H1 (cell line): ENCODE data around the gene PTPRT. TPM values are rescaled to one million over a fixed set of nuclear protein-coding genes. Genes with fewer than 3 reads are reported as not detected.

ENCODE experiments used
- CTCF ChIA-PET: fragments of 300-600 bp; sonication (Branson Sonifier 250); formaldehyde crosslinking; loops from one replicate; lab custom pipeline; 2021; ENCODE audit not compliant: partially characterized antibody; lab: Charles Lee
- POLR2A ChIA-PET: fragments of 300-600 bp; sonication (Branson Sonifier 250); formaldehyde crosslinking; loops from one replicate; lab custom pipeline; 2021; ENCODE audit warnings: inconsistent platforms; ENCODE audit not compliant: partially characterized antibody; lab: Charles Lee
- DNase-seq, 2 experiments: peaks; one replicate each; pipeline versions ENCODE4 v3.0.0 to v3.0.0-alpha.2; 2010 to 2022; ENCODE audit warnings: low spot score in 2 of 2, low read depth in 1 of 2, mixed read lengths in 1 of 2
- FAIRE-seq: peaks from 2 replicates; lab custom pipeline; 2011; peaks lifted over from hg19 to GRCh38; lab: Jason Lieb, UNC
- H2AFZ ChIP-seq: 2 replicates; pipeline ENCODE4 v1.8.1; 2012; ENCODE audit warnings: low read length, inconsistent platforms
- H2AK5ac ChIP-seq: 2 replicates; pipeline ENCODE4 v1.6.1; 2013; ENCODE audit warnings: low read depth, low read length
- H2BK120ac ChIP-seq: replicated peaks from 2 replicates; pipeline ENCODE3; 2013; ENCODE audit warnings: low read depth, low read length, inconsistent platforms
- H2BK12ac ChIP-seq: 2 replicates; pipeline ENCODE4 v1.6.1; 2013; ENCODE audit warnings: low read depth, low read length
- H2BK15ac ChIP-seq: 2 replicates; pipeline ENCODE4 v1.6.1; 2013; ENCODE audit warnings: low read length
- H2BK20ac ChIP-seq: 2 replicates; pipeline ENCODE4 v1.6.1; 2013; ENCODE audit warnings: low read length
- H2BK5ac ChIP-seq: 2 replicates; pipeline ENCODE4 v1.6.1; 2013; ENCODE audit warnings: low read depth, low read length
- H3K14ac ChIP-seq: 2 replicates; pipeline ENCODE4 v1.6.1; 2013; ENCODE audit warnings: inconsistent platforms; ENCODE audit not compliant: insufficient read length
- H3K18ac ChIP-seq: 2 replicates; pipeline ENCODE4 v1.6.1; 2013; ENCODE audit warnings: low read length; ENCODE audit errors: extremely low read depth
- H3K23ac ChIP-seq: 2 replicates; pipeline ENCODE4 v1.6.1; 2013; ENCODE audit warnings: inconsistent platforms; ENCODE audit not compliant: insufficient read length
- H3K23me2 ChIP-seq: 2 replicates; pipeline ENCODE4 v1.6.1; 2013; ENCODE audit warnings: low read depth, low read length
- H3K27ac ChIP-seq: 2 replicates; pipeline ENCODE4 v1.6.1; 2011; ENCODE audit warnings: low read depth, low read length, inconsistent platforms
- H3K27me3 ChIP-seq, 4 experiments: replicated peaks in 1 of 4; 1 replicate in 1 of 4; 2 replicates in 3 of 4; pipeline versions ENCODE4 v1.6.1 to v1.8.1; 2011 to 2013; ENCODE audit warnings: low read length in 3 of 4, mild to moderate bottlenecking in 3 of 4, inconsistent platforms in 2 of 4, mixed read lengths in 2 of 4, moderate library complexity in 1 of 4; ENCODE audit not compliant: control insufficient read depth in 3 of 4, insufficient read depth in 3 of 4; ENCODE audit errors: extremely low read depth in 1 of 4
- H3K36me3 ChIP-seq, 4 experiments: 2 replicates each; pipeline versions ENCODE4 v1.6.1 to v1.8.1; 2011 to 2013; ENCODE audit warnings: mild to moderate bottlenecking in 4 of 4, low read length in 3 of 4, moderate library complexity in 2 of 4, control low read depth in 1 of 4, inconsistent platforms in 1 of 4; ENCODE audit not compliant: insufficient read depth in 4 of 4, control insufficient read depth in 2 of 4
- H3K4ac ChIP-seq: replicated peaks from 2 replicates; pipeline ENCODE3; 2013; ENCODE audit warnings: low read length, low read depth, mixed read lengths, inconsistent platforms; ENCODE audit not compliant: insufficient read length
- H3K4me1 ChIP-seq, 4 experiments: replicated peaks in 1 of 4; 1 replicate in 1 of 4; 2 replicates in 3 of 4; pipeline versions ENCODE4 v1.6.1 to v1.8.1; 2011 to 2013; ENCODE audit warnings: low read length in 3 of 4, inconsistent platforms in 2 of 4, mixed read lengths in 1 of 4; ENCODE audit not compliant: insufficient read depth in 4 of 4, control insufficient read depth in 3 of 4
- H3K4me2 ChIP-seq, 2 experiments: 2 replicates each; pipeline versions ENCODE4 v1.6.1 to v1.8.1; 2011 to 2013; ENCODE audit warnings: low read depth in 2 of 2, low read length in 2 of 2, control low read depth in 1 of 2, inconsistent platforms in 1 of 2, mild to moderate bottlenecking in 1 of 2; ENCODE audit not compliant: insufficient read depth in 1 of 2
- H3K4me3 ChIP-seq, 4 experiments: fragments of 200-600, 300-600 bp in 1 of 4; sonication (generic), shearing (Covaris generic), sonication (Bioruptor Twin) in 1 of 4; 2 replicates each; pipeline versions ENCODE4 v1.5.1 to v1.8.1; 2011 to 2016; ENCODE audit warnings: low read length in 4 of 4, low read depth in 3 of 4, control low read depth in 2 of 4, inconsistent platforms in 2 of 4, mild to moderate bottlenecking in 2 of 4, mixed read lengths in 1 of 4, moderate library complexity in 1 of 4; ENCODE audit not compliant: insufficient read depth in 2 of 4; ENCODE audit errors: extremely low read depth in 1 of 4
- H3K56ac ChIP-seq: replicated peaks from 2 replicates; pipeline ENCODE3; 2013; ENCODE audit warnings: low read depth, mild to moderate bottlenecking, mixed read lengths, low read length, inconsistent platforms; ENCODE audit not compliant: insufficient read length
- H3K79me1 ChIP-seq: 2 replicates; pipeline ENCODE4 v1.6.1; 2013; ENCODE audit warnings: low read depth, low read length, control low read depth
- H3K79me2 ChIP-seq, 2 experiments: 2 replicates each; pipeline versions ENCODE4 v1.6.1 to v1.8.1; 2012 to 2013; ENCODE audit warnings: low read length in 2 of 2, mild to moderate bottlenecking in 2 of 2, inconsistent platforms in 1 of 2; ENCODE audit not compliant: insufficient read depth in 2 of 2, control insufficient read depth in 1 of 2
- H3K9ac ChIP-seq, 4 experiments: replicated peaks in 1 of 4; 1 replicate in 1 of 4; 2 replicates in 3 of 4; pipeline versions ENCODE4 v1.6.1 to v1.8.1; 2011 to 2013; ENCODE audit warnings: low read depth in 3 of 4, low read length in 3 of 4, control low read depth in 2 of 4, mild to moderate bottlenecking in 2 of 4, moderate library complexity in 2 of 4, inconsistent platforms in 1 of 4; ENCODE audit errors: extremely low read depth in 1 of 4
- H3K9me3 ChIP-seq, 2 experiments: 2 replicates each; pipeline versions ENCODE4 v1.6.1 to v1.8.1; 2012 to 2013; ENCODE audit warnings: mild to moderate bottlenecking in 2 of 2, moderate library complexity in 2 of 2, control low read depth in 1 of 2, inconsistent platforms in 1 of 2, low read depth in 1 of 2, low read length in 1 of 2, mixed read lengths in 1 of 2; ENCODE audit not compliant: insufficient read depth in 2 of 2
- H4K20me1 ChIP-seq, 2 experiments: replicated peaks in 1 of 2; 2 replicates each; pipeline versions ENCODE3 to v1.8.1; 2011 to 2013; ENCODE audit warnings: inconsistent platforms in 2 of 2, low read length in 2 of 2, mild to moderate bottlenecking in 1 of 2; ENCODE audit not compliant: insufficient read depth in 2 of 2, control insufficient read depth in 1 of 2
- H4K5ac ChIP-seq: 2 replicates; pipeline ENCODE4 v1.6.1; 2013; ENCODE audit warnings: low read length, low read depth, mixed read lengths, inconsistent platforms; ENCODE audit not compliant: insufficient read length
- H4K8ac ChIP-seq: 2 replicates; pipeline ENCODE4 v1.8.0; 2013; ENCODE audit warnings: mild to moderate bottlenecking, moderate library complexity, low read length, inconsistent platforms; ENCODE audit not compliant: insufficient read depth; ENCODE audit errors: extremely low read depth
- H4K91ac ChIP-seq: replicated peaks from 2 replicates; pipeline ENCODE3; 2013; ENCODE audit warnings: low read length, mixed read lengths, inconsistent platforms; ENCODE audit not compliant: insufficient read length
- ASH2L ChIP-seq: fragments of 200-600, 300-600 bp; sonication (generic); IDR thresholded peaks from one replicate; pipeline ENCODE4 v1.7.1; 2017; ENCODE audit warnings: low read length
- BCL11A ChIP-seq, 2 experiments: IDR thresholded peaks; one replicate each; pipeline ENCODE4 v1.6.1; 2011; ENCODE audit warnings: low read depth in 2 of 2, low read length in 2 of 2, mild to moderate bottlenecking in 2 of 2
- CBX8 ChIP-seq: fragments of 300-800, 300-1000 bp; sonication (generic); IDR thresholded peaks from 2 replicates; pipeline ENCODE4 v1.7.1; 2016; ENCODE audit warnings: low read depth, low read length, borderline replicate concordance
- CHD2 ChIP-seq: IDR thresholded peaks from 2 replicates; pipeline ENCODE4 v1.6.1; 2012; ENCODE audit warnings: low read length, improper control_type of control experiment
- EGR1 ChIP-seq: IDR thresholded peaks from 2 replicates; pipeline ENCODE4 v1.6.1; 2011; ENCODE audit warnings: low read depth, low read length, borderline replicate concordance
- JUN ChIP-seq: IDR thresholded peaks from 2 replicates; pipeline ENCODE4 v1.6.1; 2011; ENCODE audit warnings: low read depth, mild to moderate bottlenecking, improper control_type of control experiment, low read length
- KDM5A ChIP-seq: fragments of 200-600 bp; IDR thresholded peaks from 2 replicates; pipeline ENCODE4 v1.7.1; 2012; ENCODE audit warnings: mild to moderate bottlenecking, low read length, inconsistent platforms, mixed read lengths
- MAX ChIP-seq: IDR thresholded peaks from 2 replicates; pipeline ENCODE4 v1.6.1; 2012; ENCODE audit warnings: inconsistent platforms
- PHF8 ChIP-seq: fragments of 200-600 bp; sonication (generic); conservative IDR thresholded peaks from 2 replicates; pipeline ENCODE4 v1.7.1; 2012; ENCODE audit warnings: low read depth, mild to moderate bottlenecking, inconsistent platforms, low read length, moderate library complexity
- SUZ12 ChIP-seq: fragments of 200-600 bp; sonication (generic); IDR thresholded peaks from 2 replicates; pipeline ENCODE4 v1.6.1; 2012; ENCODE audit warnings: mild to moderate bottlenecking, inconsistent platforms, low read length, moderate library complexity, mixed read lengths
- TAF7 ChIP-seq: optimal IDR thresholded peaks from 2 replicates; pipeline ENCODE3; 2011; ENCODE audit warnings: low read depth, mild to moderate bottlenecking, inconsistent platforms, low read length, moderate library complexity, borderline replicate concordance
- ZNF274 ChIP-seq: IDR thresholded peaks from 2 replicates; pipeline ENCODE4 v1.7.0; 2012; ENCODE audit warnings: low read length, borderline replicate concordance; ENCODE audit errors: extremely low read depth
- WGBS, 2 experiments: shearing (Covaris generic) in 1 of 2; methylation state at CpG; one replicate each; pipeline versions ENCODE4 v1.1.6 to v1.1.7; 2013 to 2015; ENCODE audit warnings: low lambda C conversion rate in 2 of 2, mixed read lengths in 2 of 2, inconsistent platforms in 1 of 2, low coverage in 1 of 2, missing lambda C conversion rate in 1 of 2; ENCODE audit not compliant: insufficient replicate concordance in 2 of 2, insufficient coverage in 1 of 2, insufficient read length in 1 of 2; ENCODE audit errors: extremely low coverage in 1 of 2, missing lambda C conversion rate in 1 of 2; 5-methylcytosine and 5-hydroxymethylcytosine counted together
- polyA plus RNA-seq, 7 experiments: library from polyadenylated mRNA; depleted of rRNA in 3 of 7; stranded (reverse) in 5 of 7; unstranded in 2 of 7; fragments of >200 nt in 5 of 7; fragments of 200-250 nt in 2 of 7; gene quantifications; 1 replicate in 5 of 7; 2 replicates in 1 of 7; 4 replicates in 1 of 7; pipeline versions ENCODE4 v1.2.1 to v1.2.3, GENCODE V29; 2011 to 2013; ENCODE audit warnings: missing spikeins in 2 of 7, mixed read lengths in 2 of 7
- total RNA-seq: library from RNA; stranded (reverse); fragmentation: NEBNext Ultra II Directional; extraction: Animal tissue kit (Norgen Biotek cat#: 25700); gene quantifications from 2 replicates; pipeline ENCODE4 v1.2.1, GENCODE V29; 2021

Gene PTPRT
- total and polyA plus RNA-seq, 2 of the 8 experiments (the other 6 are each of a cell fraction or from before 2014, with no cell fraction given), result 0.33 to 1.8 TPM

DNA sequence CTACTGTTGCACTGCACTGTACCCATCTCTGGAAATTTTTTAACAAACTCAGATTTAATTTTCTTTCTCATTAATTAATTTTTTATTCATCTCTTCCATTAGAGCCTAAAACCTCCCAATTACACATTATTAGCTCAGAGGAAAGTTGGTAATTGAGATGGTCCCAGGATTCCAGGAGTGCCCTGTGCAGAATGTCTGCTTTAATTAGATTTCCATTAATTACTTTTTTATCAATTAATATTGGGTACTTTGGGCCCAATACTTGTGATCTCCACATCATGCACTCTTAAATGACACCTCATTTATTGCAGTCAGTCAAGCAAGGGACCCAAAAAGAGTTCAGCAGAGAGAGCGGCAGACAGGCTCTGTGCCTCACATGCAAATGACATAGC, 232.0 kb downstream of the PTPRT start:
- FAIRE-seq (no peak), DNase-seq (no peak)
- Histone ChIP-seq H3K4me1 (peaks cover 0 to 3% (median 0%) of the 10 kb centered on the region in 4 experiments; a peak in 1 of 7 replicates), H2BK5ac (no peak overlapping the region), H3K9ac (no peak overlapping the region), H3K18ac (no peak overlapping the region), H3K36me3 (no peaks in the 10 kb centered on the region), H2AK5ac (no peak overlapping the region), H3K9me3 (peaks cover 3 to 7% of the 10 kb centered on the region in 2 experiments; a peak in 1 of 4 replicates), H3K4me3 (no peak overlapping the region), H3K23me2 (no peaks in the 10 kb centered on the region), H4K20me1 (no peaks in the 10 kb centered on the region), H2AFZ (no peak overlapping the region), H2BK120ac (no peak overlapping the region), H2BK12ac (no peak overlapping the region), H3K79me2 (no peaks in the 10 kb centered on the region), H3K27ac (no peak overlapping the region), H4K8ac (no peak overlapping the region), H4K5ac (no peak overlapping the region), H3K4ac (no peak overlapping the region), H3K14ac (no peak overlapping the region), H3K23ac (no peak overlapping the region), H2BK20ac (no peak overlapping the region), H4K91ac (no peak overlapping the region), H2BK15ac (no peak overlapping the region), H3K56ac (no peak overlapping the region), H3K4me2 (no peak overlapping the region), H3K27me3 (no peaks in the 10 kb centered on the region), H3K79me1 (no peaks in the 10 kb centered on the region)
- CTCF ChIA-PET, result no interaction called here
- POLR2A ChIA-PET, result no interaction called here
- 88% methylated on average over 1 of the region's 1 CpG; no CpG with 5 or more reads in 1 of the 2 experiments for WGBS, 2 experiments
- TF ChIP-seq TAF7, result no peak
- TF ChIP-seq JUN, result no peak
- TF ChIP-seq ZNF274, result no peak
- no peak for TF ChIP-seq CHD2
- no peak for TF ChIP-seq KDM5A
- TF ChIP-seq SUZ12, result no peak
- TF ChIP-seq PHF8, result no peak
- no peak for TF ChIP-seq ASH2L
- no peak for TF ChIP-seq BCL11A (IDR thresholded peaks at IDR 0.05; ENCODE audit: low read depth in 2 of 2, low read length in 2 of 2)
- TF ChIP-seq EGR1, result no peak
- no peak for TF ChIP-seq MAX
- no peak for TF ChIP-seq CBX8
